K562 (cell line): ENCODE measurements around the gene NPC1. TPM values are rescaled to one million over a fixed set of nuclear protein-coding genes. Genes with fewer than 3 reads are reported as not detected.

Experiments
- ATAC-seq: fragments of 200-7000 bp; cut with Tn5 transposase; 3 replicates; pipeline ENCODE4 v1.9.1; 2020; ENCODE audit warnings: moderate library complexity
- BruUV-seq: library from RNA; stranded (reverse); fragments of 400-500 nt; replicated peaks from 2 replicates; lab custom pipeline; 2021; lab: Mats Ljungman, UMichigan
- CTCF ChIA-PET: fragments of 300-600 bp; formaldehyde crosslinking; extraction: SDS; loops from one replicate; lab custom pipeline; 2021; ENCODE audit warnings: low intra/inter-chr PET ratio; lab: Yijun Ruan, JAX
- POLR2A ChIA-PET: fragments of 300-600, 350-650 bp; sonication (Branson Sonifier 250); formaldehyde crosslinking; extraction: SDS; loops from one replicate; lab custom pipeline; 2021; ENCODE audit warnings: antibody characterized with exemption, inconsistent platforms; lab: Yijun Ruan, JAX
- DNase-seq, 4 experiments: peaks; one replicate each; pipeline versions ENCODE4 v3.0.0 to v3.0.0-alpha.2; 2011 to 2018; ENCODE audit warnings: low spot score in 3 of 4, mixed read lengths in 3 of 4; ENCODE audit errors: extremely low read depth in 1 of 4
- FAIRE-seq: peaks from 2 replicates; lab custom pipeline; 2011; peaks lifted over from hg19 to GRCh38; lab: Jason Lieb, UNC
- H2AFZ ChIP-seq: 2 replicates; pipeline ENCODE4 v1.6.0; 2011; ENCODE audit warnings: low read depth, low read length, control low read depth, inconsistent platforms
- H3K27ac ChIP-seq: fragments of 200-600 bp; 3 replicates; pipeline ENCODE4 v1.8.0; 2011; ENCODE audit warnings: low read depth, mild to moderate bottlenecking, control low read depth, inconsistent platforms, low read length, moderate library complexity, mixed read lengths; ENCODE audit errors: extremely low read depth
- H3K27me3 ChIP-seq, 2 experiments: fragments of 300-600 bp in 1 of 2; 2 replicates in 1 of 2; 3 replicates in 1 of 2; pipeline versions ENCODE4 v1.6.0 to v1.8.0; 2011; ENCODE audit warnings: inconsistent platforms in 2 of 2, low read length in 2 of 2, mild to moderate bottlenecking in 1 of 2, mixed read lengths in 1 of 2, moderate library complexity in 1 of 2; ENCODE audit not compliant: control insufficient read depth in 2 of 2, insufficient read depth in 2 of 2
- H3K36me3 ChIP-seq: fragments of 300-600 bp; 3 replicates; pipeline ENCODE4 v1.8.0; 2011; ENCODE audit warnings: mild to moderate bottlenecking, low read length, inconsistent platforms; ENCODE audit not compliant: control insufficient read depth, insufficient read depth
- H3K4me1 ChIP-seq, 2 experiments: fragments of 200-600 bp in 1 of 2; replicated peaks in 1 of 2; 2 replicates in 1 of 2; 3 replicates in 1 of 2; pipeline versions ENCODE4 v1.5.1 to v1.8.0; 2011; ENCODE audit warnings: inconsistent platforms in 2 of 2, low read length in 2 of 2, mild to moderate bottlenecking in 1 of 2, mixed read lengths in 1 of 2, moderate library complexity in 1 of 2; ENCODE audit not compliant: control insufficient read depth in 2 of 2, insufficient read depth in 2 of 2
- H3K4me2 ChIP-seq: 2 replicates; pipeline ENCODE4 v1.6.1; 2011; ENCODE audit warnings: low read length, control low read depth, inconsistent platforms, mixed read lengths; ENCODE audit not compliant: insufficient read depth
- H3K4me3 ChIP-seq: fragments of 200-600 bp; sonication (generic), shearing (Covaris generic); 2 replicates; pipeline ENCODE4 v1.5.1; 2016; ENCODE audit warnings: control low read depth, inconsistent platforms
- H3K79me2 ChIP-seq: fragments of 200-600 bp; 3 replicates; pipeline ENCODE4 v1.8.0; 2011; ENCODE audit warnings: low read length, inconsistent platforms; ENCODE audit not compliant: control insufficient read depth, insufficient read depth
- H3K9ac ChIP-seq, 2 experiments: 2 replicates each; pipeline versions ENCODE4 v1.6.0 to v1.6.1; 2011; ENCODE audit warnings: low read depth in 2 of 2, low read length in 2 of 2, control low read depth in 1 of 2, inconsistent platforms in 1 of 2, mild to moderate bottlenecking in 1 of 2, mixed read lengths in 1 of 2; ENCODE audit not compliant: insufficient read depth in 1 of 2
- H3K9me1 ChIP-seq: one replicate; pipeline ENCODE4 v1.6.0; 2011; ENCODE audit warnings: inconsistent platforms, mild to moderate bottlenecking, low read length, moderate library complexity; ENCODE audit not compliant: control insufficient read depth, insufficient read depth
- H3K9me3 ChIP-seq: replicated peaks from 2 replicates; pipeline ENCODE4 v1.5.1; 2011; ENCODE audit warnings: low read depth, low read length, inconsistent platforms; ENCODE audit not compliant: control insufficient read depth, insufficient read depth
- H4K20me1 ChIP-seq: replicated peaks from 2 replicates; pipeline ENCODE4 v1.6.1; 2011; ENCODE audit warnings: low read length, inconsistent platforms, mixed read lengths; ENCODE audit not compliant: control insufficient read depth, insufficient read depth
- GABPB2 ChIP-seq: fragments of 250-450 bp; sonication (Bioruptor Pico); conservative IDR thresholded peaks from 2 replicates; pipeline ENCODE4 v1.5.1; 2021; ENCODE audit warnings: mild to moderate bottlenecking
- NBN ChIP-seq: fragments of 450-650 bp; IDR thresholded peaks from 2 replicates; pipeline ENCODE4 v1.6.1; 2016; ENCODE audit warnings: low read depth, mild to moderate bottlenecking
- NR2F6 ChIP-seq: fragments of 450-650 bp; formaldehyde crosslinking; IDR thresholded peaks from 2 replicates; pipeline ENCODE4 v1.4.0; 2020; ENCODE audit warnings: mild to moderate bottlenecking
- NR3C1 ChIP-seq: sonication (generic); formaldehyde crosslinking; IDR thresholded peaks from 2 replicates; pipeline ENCODE4 v1.8.1; 2022; ENCODE audit warnings: missing genetic modification reagents
- ZNF124 ChIP-seq: sonication (generic); formaldehyde crosslinking; IDR thresholded peaks from 2 replicates; pipeline ENCODE4 v1.8.1; 2022; ENCODE audit warnings: missing genetic modification reagents
- ZNF41 ChIP-seq: fragments of 250-450 bp; sonication (Bioruptor Pico); conservative IDR thresholded peaks from 2 replicates; pipeline ENCODE4 v1.4.0; 2020; ENCODE audit warnings: mild to moderate bottlenecking
- ZNF668 ChIP-seq: fragments of 250-450 bp; sonication (Bioruptor Pico); IDR thresholded peaks from 2 replicates; pipeline ENCODE4 v1.8.0; 2022; ENCODE audit warnings: mild to moderate bottlenecking, inconsistent platforms
- WGBS: fragments of 100-300 bp; shearing (Covaris generic); methylation state at CpG from one replicate; pipeline ENCODE4 v1.1.6; 2016; ENCODE audit warnings: low coverage, mixed read lengths; ENCODE audit not compliant: insufficient coverage; ENCODE audit errors: missing lambda C conversion rate; 5-methylcytosine and 5-hydroxymethylcytosine counted together
- in situ Hi-C: fragments of 300-500 bp; cut with MboI; formaldehyde crosslinking; loops from 4 replicates; pipeline ENCODE4 v1.15.0; 2018; ENCODE audit warnings: inconsistent platforms, mixed read lengths
- intact Hi-C: fragments of 100-400 bp; cut with micrococcal nuclease; formaldehyde crosslinking; loops from 2 replicates; pipeline ENCODE4 v1.14.2; 2022
- polyA plus RNA-seq, 8 experiments: library from polyadenylated mRNA; depleted of rRNA in 4 of 8; stranded (reverse) in 5 of 8; unstranded in 3 of 8; fragments of >200 nt; fragmentation: Nextera tagmentation in 2 of 8; fragmentation: Illumina TruSeq in 1 of 8; extraction: Ambion mirVana in 2 of 8; extraction: Trizol in 1 of 8; gene quantifications; 2 replicates each; pipeline versions ENCODE4 v1.2.1 to v1.2.3, GENCODE V29; 2011 to 2014; ENCODE audit warnings: inconsistent platforms in 1 of 8, missing spikeins in 1 of 8
- total RNA-seq, 7 experiments: library from RNA; depleted of rRNA in 6 of 7; stranded (reverse); fragments of >200 nt in 6 of 7; fragmentation: Illumina TruSeq in 2 of 7; extraction: Trizol in 2 of 7; gene quantifications; 2 replicates each; pipeline versions ENCODE4 v1.2.1 to v1.2.3, GENCODE V29; 2011 to 2021; ENCODE audit warnings: low replicate concordance in 1 of 7
- TF ChIP-seq, protein P1 (sequence below): fragments of 250-450 bp; sonication (Bioruptor Pico); IDR thresholded peaks from 2 replicates; pipeline ENCODE4 v1.8.0; 2021; ENCODE audit warnings: moderate library complexity, mild to moderate bottlenecking, inconsistent platforms
- TF ChIP-seq, protein P2 (sequence below): sonication (generic); formaldehyde crosslinking; IDR thresholded peaks from 2 replicates; pipeline ENCODE4 v1.8.0; 2023; ENCODE audit warnings: missing genetic modification reagents, mild to moderate bottlenecking, borderline replicate concordance
- TF ChIP-seq, protein P3 (sequence below): fragments of 250-450 bp; sonication (Bioruptor Pico); IDR thresholded peaks from 2 replicates; pipeline ENCODE4 v1.8.0; 2022; ENCODE audit warnings: inconsistent platforms, mild to moderate bottlenecking, moderate library complexity, borderline replicate concordance

Gene NPC1
- total and polyA plus RNA-seq, 9 of the 15 experiments (the other 6 are each of a cell fraction or from before 2014, with no cell fraction given): 17.1 to 45.9 (median 27.6) TPM

DNA sequence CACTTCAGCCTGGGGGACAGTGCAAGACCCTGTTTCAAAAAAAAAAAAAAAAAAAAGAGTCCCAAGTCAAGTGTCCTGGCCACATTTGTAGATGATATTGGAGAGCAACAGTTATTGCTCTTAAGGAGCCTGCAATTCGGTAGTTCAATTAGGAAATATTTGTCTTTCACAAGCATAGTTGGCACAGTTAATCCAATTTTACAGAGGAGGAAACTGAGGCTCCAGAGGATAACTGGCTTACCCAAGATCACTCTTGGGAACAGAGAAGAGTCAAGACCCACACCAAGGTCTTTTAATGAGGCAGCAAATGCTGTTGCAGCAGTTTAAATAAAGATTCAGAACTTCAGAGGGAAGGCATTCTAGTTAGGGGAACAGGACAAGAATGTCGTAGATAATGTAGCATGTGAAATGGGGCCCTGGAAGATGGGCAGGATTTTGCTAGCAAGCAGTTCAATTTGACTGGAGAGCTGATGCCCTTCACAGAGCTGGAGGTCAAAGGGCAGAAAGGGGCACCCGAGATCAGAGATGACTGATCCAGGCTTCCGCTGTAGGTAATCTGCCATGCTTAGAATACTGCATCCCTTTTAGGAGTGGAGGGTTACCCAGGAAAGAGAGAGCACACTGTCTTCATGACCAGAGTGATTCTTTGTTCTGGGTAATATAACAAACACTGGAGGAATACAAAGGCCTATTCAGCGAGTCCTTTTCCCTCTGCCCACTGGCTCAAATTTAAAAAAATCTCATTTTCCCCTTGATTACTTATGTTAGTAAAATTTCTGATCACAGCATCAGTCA is 3.0 kb downstream of the NPC1 start:
- intact Hi-C loops: loop anchor here (10.0 kb wide), 1 partner anchor 448 kb away; the partner anchor contains the start of gene CABLES1
- H3K27me3 ChIP-seq: peaks cover 3 to 4% of the 10 kb centered on the region in 2 experiments; a peak in 2 of 5 replicates
- in situ Hi-C loops: no loop called here
- DNase-seq (no peak), ATAC-seq (no peak), FAIRE-seq (no peak)
- no peak overlapping the region for H3K27ac ChIP-seq
- H3K9me3 ChIP-seq: no peaks in the 10 kb centered on the region
- ChIA-PET POLR2A (interaction anchor here (1.3 kb wide), 1 partner anchor 14 kb away, joined by 3 read pairs; no protein-coding TSS in a partner anchor), CTCF (no interaction called here)
- H3K4me1 ChIP-seq: peaks cover 11 to 14% of the 10 kb centered on the region in 2 experiments; a peak in 4 of 5 replicates
- no peak overlapping the region for H3K4me2 ChIP-seq
- H3K4me3 ChIP-seq: no peak overlapping the region
- BruUV-seq: no TSS peak
- no peak overlapping the region for H3K9ac ChIP-seq
- H2AFZ ChIP-seq: no peak overlapping the region
- no peaks in the 10 kb centered on the region for H3K9me1 ChIP-seq
- WGBS: 81% methylated on average over 5 of the region's 5 CpGs
- H4K20me1 ChIP-seq: no peaks in the 10 kb centered on the region; the same call in 1 of the 2 replicates
- H3K36me3 ChIP-seq: peaks cover 18% of the 10 kb centered on the region; the same call in 1 of the 3 replicates
- H3K79me2 ChIP-seq: peaks cover 48% of the 10 kb centered on the region
- no peak for TF ChIP-seq NR2F6 (CRISPR knock-in tag)
- TF ChIP-seq, protein P1, sequence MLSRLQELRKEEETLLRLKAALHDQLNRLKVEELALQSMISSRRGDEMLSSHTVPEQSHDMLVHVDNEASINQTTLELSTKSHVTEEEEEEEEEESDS (CRISPR knock-in tag): no peak
- no peak for TF ChIP-seq ZNF124 (CRISPR knock-in tag)
- TF ChIP-seq, protein P2, sequence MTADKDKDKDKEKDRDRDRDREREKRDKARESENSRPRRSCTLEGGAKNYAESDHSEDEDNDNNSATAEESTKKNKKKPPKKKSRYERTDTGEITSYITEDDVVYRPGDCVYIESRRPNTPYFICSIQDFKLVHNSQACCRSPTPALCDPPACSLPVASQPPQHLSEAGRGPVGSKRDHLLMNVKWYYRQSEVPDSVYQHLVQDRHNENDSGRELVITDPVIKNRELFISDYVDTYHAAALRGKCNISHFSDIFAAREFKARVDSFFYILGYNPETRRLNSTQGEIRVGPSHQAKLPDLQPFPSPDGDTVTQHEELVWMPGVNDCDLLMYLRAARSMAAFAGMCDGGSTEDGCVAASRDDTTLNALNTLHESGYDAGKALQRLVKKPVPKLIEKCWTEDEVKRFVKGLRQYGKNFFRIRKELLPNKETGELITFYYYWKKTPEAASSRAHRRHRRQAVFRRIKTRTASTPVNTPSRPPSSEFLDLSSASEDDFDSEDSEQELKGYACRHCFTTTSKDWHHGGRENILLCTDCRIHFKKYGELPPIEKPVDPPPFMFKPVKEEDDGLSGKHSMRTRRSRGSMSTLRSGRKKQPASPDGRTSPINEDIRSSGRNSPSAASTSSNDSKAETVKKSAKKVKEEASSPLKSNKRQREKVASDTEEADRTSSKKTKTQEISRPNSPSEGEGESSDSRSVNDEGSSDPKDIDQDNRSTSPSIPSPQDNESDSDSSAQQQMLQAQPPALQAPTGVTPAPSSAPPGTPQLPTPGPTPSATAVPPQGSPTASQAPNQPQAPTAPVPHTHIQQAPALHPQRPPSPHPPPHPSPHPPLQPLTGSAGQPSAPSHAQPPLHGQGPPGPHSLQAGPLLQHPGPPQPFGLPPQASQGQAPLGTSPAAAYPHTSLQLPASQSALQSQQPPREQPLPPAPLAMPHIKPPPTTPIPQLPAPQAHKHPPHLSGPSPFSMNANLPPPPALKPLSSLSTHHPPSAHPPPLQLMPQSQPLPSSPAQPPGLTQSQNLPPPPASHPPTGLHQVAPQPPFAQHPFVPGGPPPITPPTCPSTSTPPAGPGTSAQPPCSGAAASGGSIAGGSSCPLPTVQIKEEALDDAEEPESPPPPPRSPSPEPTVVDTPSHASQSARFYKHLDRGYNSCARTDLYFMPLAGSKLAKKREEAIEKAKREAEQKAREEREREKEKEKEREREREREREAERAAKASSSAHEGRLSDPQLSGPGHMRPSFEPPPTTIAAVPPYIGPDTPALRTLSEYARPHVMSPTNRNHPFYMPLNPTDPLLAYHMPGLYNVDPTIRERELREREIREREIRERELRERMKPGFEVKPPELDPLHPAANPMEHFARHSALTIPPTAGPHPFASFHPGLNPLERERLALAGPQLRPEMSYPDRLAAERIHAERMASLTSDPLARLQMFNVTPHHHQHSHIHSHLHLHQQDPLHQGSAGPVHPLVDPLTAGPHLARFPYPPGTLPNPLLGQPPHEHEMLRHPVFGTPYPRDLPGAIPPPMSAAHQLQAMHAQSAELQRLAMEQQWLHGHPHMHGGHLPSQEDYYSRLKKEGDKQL (CRISPR knock-in tag): no peak
- no peak for TF ChIP-seq ZNF668 (CRISPR knock-in tag)
- no peak for TF ChIP-seq NBN
- TF ChIP-seq, protein P3, sequence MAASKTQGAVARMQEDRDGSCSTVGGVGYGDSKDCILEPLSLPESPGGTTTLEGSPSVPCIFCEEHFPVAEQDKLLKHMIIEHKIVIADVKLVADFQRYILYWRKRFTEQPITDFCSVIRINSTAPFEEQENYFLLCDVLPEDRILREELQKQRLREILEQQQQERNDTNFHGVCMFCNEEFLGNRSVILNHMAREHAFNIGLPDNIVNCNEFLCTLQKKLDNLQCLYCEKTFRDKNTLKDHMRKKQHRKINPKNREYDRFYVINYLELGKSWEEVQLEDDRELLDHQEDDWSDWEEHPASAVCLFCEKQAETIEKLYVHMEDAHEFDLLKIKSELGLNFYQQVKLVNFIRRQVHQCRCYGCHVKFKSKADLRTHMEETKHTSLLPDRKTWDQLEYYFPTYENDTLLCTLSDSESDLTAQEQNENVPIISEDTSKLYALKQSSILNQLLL (CRISPR knock-in tag): no peak
- TF ChIP-seq NR3C1 (CRISPR knock-in tag): no peak
- no peak for TF ChIP-seq ZNF41 (CRISPR knock-in tag)
- TF ChIP-seq GABPB2: no peak
